Stimulated activated naive CD8-positive, alpha-beta T cell treated with anti-CD3 and anti-CD28 coated beads, Interleukin-15, Interleukin-2, amounts not matched to agents 100 ng/mL and 50 ng/mL, for 24 hours (primary cell): ENCODE data around the gene KIF2A.
"Not testable (repeated sequence)": the region's sequence is repeated elsewhere in the genome, so short reads cannot be mapped to it uniquely, and the experiment has no call there.

Experiments
- H3K27ac Mint-ChIP-seq: one replicate; pipeline ENCODE4 v1.8.0; 2021; ENCODE audit warnings: mild to moderate bottlenecking, mixed read lengths
- H3K27me3 Mint-ChIP-seq: one replicate; pipeline ENCODE4 v1.8.0; 2021; ENCODE audit warnings: mixed read lengths
- H3K36me3 Mint-ChIP-seq: one replicate; pipeline ENCODE4 v1.8.0; 2021; ENCODE audit warnings: low read depth, mixed read lengths
- H3K4me1 Mint-ChIP-seq: one replicate; pipeline ENCODE4 v1.8.0; 2021; ENCODE audit warnings: low read depth, mixed read lengths
- H3K4me3 Mint-ChIP-seq: one replicate; pipeline ENCODE4 v1.8.0; 2021; ENCODE audit warnings: mild to moderate bottlenecking, mixed read lengths
- H3K9me3 Mint-ChIP-seq: one replicate; pipeline ENCODE4 v1.8.0; 2021; ENCODE audit warnings: mixed read lengths

The KIF2A gene

GRCh38 chr5:62283005-62283404 is 23.0 kb upstream of the KIF2A start:
- peaks cover 59% of the 10 kb centered on the region for H3K4me1 Mint-ChIP-seq
- peaks cover 8% of the 10 kb centered on the region for H3K9me3 Mint-ChIP-seq
- no peak overlapping the region for H3K4me3 Mint-ChIP-seq
- H3K27ac Mint-ChIP-seq, result no peak overlapping the region
- H3K36me3 Mint-ChIP-seq, result peaks cover 17% of the 10 kb centered on the region
- no peaks in the 10 kb centered on the region for H3K27me3 Mint-ChIP-seq

DNA sequence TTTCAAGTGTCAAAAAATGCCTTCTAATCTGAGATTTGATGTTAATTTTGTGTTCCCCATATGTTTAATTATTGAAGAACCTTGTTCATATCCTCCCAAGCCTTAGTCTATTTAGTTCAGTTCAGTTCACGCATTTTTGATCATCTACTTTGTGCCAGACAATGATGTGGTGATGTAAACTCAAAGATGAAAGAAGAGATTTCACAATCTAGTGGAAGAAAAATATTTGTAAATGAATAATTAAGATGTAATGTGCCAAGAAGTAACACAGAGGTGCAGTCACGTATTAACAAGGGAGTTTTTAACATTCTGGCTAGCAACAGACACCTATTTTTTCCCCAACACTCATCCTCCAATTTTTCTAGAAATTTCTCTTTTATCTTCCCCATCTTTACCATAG is 22.1 kb upstream of the KIF2A start:
- Mint-ChIP-seq H3K4me3 (no peak overlapping the region), H3K36me3 (peaks cover 21% of the 10 kb centered on the region), H3K27me3 (no peaks in the 10 kb centered on the region), H3K9me3 (peaks cover 8% of the 10 kb centered on the region), H3K4me1 (peaks cover 65% of the 10 kb centered on the region), H3K27ac (peak overlapping the region; percentile 98)

DNA sequence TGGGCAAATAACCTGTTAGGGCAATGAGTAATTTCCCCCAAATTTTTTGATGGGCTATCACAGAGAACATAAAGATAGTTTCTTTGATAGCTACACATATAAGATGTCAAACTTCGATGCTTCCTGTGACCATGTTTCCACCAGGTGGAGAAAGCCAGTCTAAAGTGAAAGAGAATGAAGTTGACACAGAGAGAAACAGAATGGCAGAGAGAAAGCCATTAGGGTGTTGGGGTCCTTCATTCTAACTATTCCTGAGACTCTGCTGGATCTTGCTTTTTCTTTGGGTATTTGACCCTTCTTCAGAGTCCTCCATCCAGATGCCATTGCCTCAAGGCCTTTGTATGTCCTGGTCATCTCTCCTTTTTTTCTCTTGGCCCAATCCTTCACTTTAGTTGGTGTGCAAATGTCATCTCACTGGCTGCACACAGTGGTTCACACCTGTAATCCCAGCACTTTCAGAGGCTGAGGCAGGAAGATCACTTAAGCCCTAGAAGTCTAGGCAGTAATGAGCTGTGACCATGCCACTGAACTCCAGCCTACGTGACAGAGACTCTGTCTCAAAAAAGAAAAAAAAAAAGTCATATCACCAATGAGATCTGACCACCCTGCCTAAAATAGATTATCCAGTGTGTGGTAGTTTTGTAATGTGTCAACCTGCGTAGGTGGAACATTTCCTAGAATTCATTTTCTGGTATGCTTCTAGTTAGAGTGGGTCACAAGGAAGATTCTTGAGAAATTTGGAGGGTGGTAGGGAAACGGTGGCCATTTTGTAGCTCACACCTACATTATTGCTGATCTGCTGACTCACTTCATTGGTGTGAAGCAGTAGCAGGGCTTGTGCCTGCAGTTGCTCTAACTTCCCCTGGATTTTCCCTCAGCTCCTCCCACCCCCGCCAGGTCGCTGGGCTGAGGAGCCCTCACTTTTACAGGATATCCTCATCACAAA is 20.8 kb upstream of the KIF2A start:
- peak overlapping the region; percentile 47 for H3K4me3 Mint-ChIP-seq
- peaks cover 8% of the 10 kb centered on the region for H3K9me3 Mint-ChIP-seq
- H3K36me3 Mint-ChIP-seq, result peaks cover 22% of the 10 kb centered on the region
- peak overlapping the region; percentile 98 for H3K27ac Mint-ChIP-seq
- H3K4me1 Mint-ChIP-seq, result peaks cover 78% of the 10 kb centered on the region
- no peaks in the 10 kb centered on the region for H3K27me3 Mint-ChIP-seq

DNA sequence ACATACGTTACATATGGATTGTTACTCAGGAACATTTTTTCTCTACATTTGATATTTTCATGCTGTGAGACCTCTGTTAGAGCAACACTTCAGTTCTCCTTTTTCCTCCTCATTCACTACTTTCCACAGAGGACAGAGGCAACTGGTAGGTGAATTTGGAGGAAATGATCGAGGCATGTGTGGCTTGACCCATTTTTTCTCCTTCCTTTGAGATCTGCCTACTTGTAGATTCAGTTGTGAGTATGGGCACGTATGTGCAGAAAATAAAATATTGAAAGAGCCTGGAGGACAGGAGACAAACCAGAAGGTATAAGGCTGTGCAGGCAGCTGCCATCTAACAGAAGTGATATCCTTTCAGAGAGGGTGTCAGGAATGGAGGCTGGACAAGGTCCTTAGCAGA is 19.2 kb upstream of the KIF2A start:
- Mint-ChIP-seq H3K27me3 (no peaks in the 10 kb centered on the region), H3K9me3 (peaks cover 8% of the 10 kb centered on the region), H3K27ac (peak overlapping the region; percentile 98), H3K4me3 (peak overlapping the region; percentile 38), H3K36me3 (peaks cover 22% of the 10 kb centered on the region), H3K4me1 (peaks cover 89% of the 10 kb centered on the region)

GRCh38 chr5:62287237-62287636 is 18.8 kb upstream of the KIF2A start:
- Mint-ChIP-seq H3K9me3 (peaks cover 8% of the 10 kb centered on the region), H3K27ac (peak overlapping the region; percentile 98), H3K4me3 (no peak overlapping the region), H3K4me1 (peaks cover 93% of the 10 kb centered on the region), H3K36me3 (peaks cover 22% of the 10 kb centered on the region), H3K27me3 (no peaks in the 10 kb centered on the region)

DNA sequence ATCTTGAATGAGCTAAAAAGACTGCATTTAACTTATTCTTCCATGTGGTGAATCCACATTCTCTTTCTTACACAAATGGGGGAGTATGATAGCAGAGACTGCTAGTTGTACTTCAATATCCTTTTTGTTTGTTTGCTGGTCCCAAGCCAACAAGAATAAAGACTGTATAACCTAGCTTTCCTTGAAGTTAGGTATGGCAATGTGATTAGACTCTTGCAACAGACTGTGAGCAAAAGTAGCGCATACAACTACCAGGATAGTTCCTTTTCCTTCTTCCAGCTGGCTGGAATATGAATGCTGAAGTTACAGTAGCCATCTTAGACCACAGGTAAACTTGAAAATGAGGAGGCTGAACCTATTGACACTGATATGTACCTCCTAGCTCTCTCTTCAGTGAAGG is 17.9 kb upstream of the KIF2A start:
- Mint-ChIP-seq H3K4me3 (no peak overlapping the region), H3K9me3 (peaks cover 11% of the 10 kb centered on the region), H3K36me3 (peaks cover 31% of the 10 kb centered on the region), H3K27me3 (no peaks in the 10 kb centered on the region), H3K27ac (peak overlapping the region; percentile 98), H3K4me1 (peaks cover 97% of the 10 kb centered on the region)

GRCh38 chr5:62289813-62290212 is 16.2 kb upstream of the KIF2A start:
- H3K9me3 Mint-ChIP-seq, result peaks cover 4% of the 10 kb centered on the region
- H3K4me3 Mint-ChIP-seq, result no peak overlapping the region
- H3K27ac Mint-ChIP-seq, result peak overlapping the region; percentile 89
- peaks cover 26% of the 10 kb centered on the region for H3K36me3 Mint-ChIP-seq
- peaks cover 87% of the 10 kb centered on the region for H3K4me1 Mint-ChIP-seq
- no peaks in the 10 kb centered on the region for H3K27me3 Mint-ChIP-seq

DNA sequence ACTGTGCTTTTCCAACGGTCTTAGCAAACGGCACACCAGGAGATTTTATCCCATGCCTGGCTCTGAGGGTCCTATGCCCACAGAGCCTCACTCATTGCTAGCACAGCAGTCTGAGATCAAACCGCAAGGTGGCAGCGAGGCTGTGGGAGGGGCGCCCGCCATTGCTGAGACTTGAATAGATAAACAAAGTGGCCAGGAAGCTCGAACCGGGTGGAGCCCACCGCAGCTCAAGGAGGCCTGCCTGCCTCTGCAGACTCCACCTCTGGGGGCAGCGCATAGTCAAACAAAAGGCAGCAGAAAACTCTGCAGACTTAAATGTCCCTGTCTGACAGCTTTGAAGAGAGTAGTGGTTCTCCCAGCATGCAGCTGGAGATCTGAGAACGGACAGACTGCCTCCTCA is 14.2 kb upstream of the KIF2A start:
- peaks cover 79% of the 10 kb centered on the region for H3K4me1 Mint-ChIP-seq
- peak overlapping the region; percentile 41 for H3K4me3 Mint-ChIP-seq
- not testable (repeated sequence) for H3K9me3 Mint-ChIP-seq, H3K27me3 Mint-ChIP-seq
- H3K27ac Mint-ChIP-seq, result peak overlapping the region; percentile 82
- H3K36me3 Mint-ChIP-seq, result peaks cover 20% of the 10 kb centered on the region

DNA sequence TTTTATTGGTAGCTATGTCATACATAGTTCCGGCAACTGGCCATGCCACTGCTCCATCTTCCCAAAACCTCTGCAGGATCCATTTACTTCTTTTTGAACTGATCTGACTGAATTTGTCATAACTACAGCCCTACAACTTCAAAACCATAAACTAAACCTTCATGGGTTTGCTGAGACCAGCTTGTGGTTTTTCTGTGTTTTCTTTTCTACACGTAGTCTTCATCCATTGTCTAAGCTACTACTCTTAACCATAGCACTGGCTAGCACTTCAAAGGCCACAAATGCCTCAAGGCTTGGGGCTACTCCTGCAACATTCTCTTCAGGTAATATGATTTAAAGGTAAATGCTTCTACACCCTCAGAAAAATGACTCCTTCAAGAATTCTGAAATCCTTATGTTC is 9.0 kb upstream of the KIF2A start:
- Mint-ChIP-seq H3K9me3 (peaks cover 4% of the 10 kb centered on the region), H3K27ac (peak overlapping the region; percentile 18), H3K4me1 (peaks cover 67% of the 10 kb centered on the region), H3K27me3 (no peaks in the 10 kb centered on the region), H3K4me3 (peak overlapping the region; percentile 40), H3K36me3 (peaks cover 12% of the 10 kb centered on the region)

DNA sequence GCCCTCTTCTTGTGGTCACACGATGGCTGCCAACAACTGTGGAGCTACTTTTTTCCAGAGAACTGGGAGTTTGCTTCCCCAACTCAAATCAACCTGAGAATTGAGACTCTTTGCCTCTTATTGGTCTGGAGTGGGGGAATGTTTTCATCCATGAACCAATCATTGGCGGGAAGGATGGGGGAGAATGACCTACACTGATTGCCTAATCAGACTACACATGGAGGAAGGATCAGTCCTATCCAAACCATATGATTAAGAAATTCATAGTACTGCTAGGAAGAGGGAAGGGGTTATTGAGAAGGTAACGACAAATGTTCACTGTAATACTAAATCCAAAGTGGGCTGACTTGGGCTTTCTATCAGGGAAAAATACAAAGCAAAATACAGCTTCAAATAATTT is 7.9 kb upstream of the KIF2A start:
- no peak overlapping the region for H3K27ac Mint-ChIP-seq
- H3K27me3 Mint-ChIP-seq, result no peaks in the 10 kb centered on the region
- H3K4me1 Mint-ChIP-seq, result peaks cover 61% of the 10 kb centered on the region
- H3K9me3 Mint-ChIP-seq, result no peaks in the 10 kb centered on the region
- peaks cover 3% of the 10 kb centered on the region for H3K36me3 Mint-ChIP-seq
- no peak overlapping the region for H3K4me3 Mint-ChIP-seq

DNA sequence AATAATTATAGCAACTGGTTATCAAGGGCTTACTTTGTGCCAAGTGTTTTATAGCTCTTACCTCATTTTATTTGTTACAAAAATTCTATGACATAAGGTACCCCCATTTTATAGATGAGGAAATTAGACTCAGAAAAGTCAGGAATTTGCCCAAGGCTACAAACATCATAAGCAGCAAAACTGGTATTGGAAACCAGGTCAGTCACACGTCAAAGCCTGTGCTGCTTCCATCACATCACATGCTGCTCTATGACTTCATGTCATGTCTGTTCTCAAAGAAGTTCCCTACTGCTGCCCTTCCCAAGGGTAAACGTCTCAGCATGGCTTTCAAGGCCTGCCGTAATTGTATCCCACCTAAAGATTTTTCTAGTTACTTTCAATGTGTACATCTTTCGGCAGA is 6.9 kb upstream of the KIF2A start:
- Mint-ChIP-seq H3K27me3 (no peaks in the 10 kb centered on the region), H3K36me3 (no peaks in the 10 kb centered on the region), H3K4me1 (peaks cover 63% of the 10 kb centered on the region), H3K27ac (peak overlapping the region; percentile 26), H3K4me3 (no peak overlapping the region), H3K9me3 (no peaks in the 10 kb centered on the region)

DNA sequence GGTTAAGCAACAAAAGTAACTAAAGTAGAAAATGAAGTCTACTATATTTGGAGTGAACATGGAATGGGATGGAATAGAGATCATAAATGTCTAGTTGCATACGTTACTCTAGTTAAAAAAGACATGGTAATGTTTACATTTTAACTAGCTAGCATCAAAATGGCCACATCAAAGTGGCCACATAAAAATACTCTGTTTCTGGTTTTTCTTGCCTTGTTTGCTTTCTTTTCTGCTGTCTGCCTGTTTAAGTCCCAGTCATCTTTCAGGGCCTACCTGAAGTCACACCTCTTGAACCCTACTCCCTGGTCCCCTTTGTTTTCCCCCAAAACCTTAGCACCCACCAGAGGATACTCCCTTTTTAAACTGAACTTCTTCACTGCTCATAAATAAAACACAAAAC is 6.4 kb upstream of the KIF2A start:
- no peaks in the 10 kb centered on the region for H3K36me3 Mint-ChIP-seq
- H3K4me3 Mint-ChIP-seq, result peak overlapping the region; percentile 33

GRCh38 chr5:62305358-62305714 is 670 bp upstream of the KIF2A start:
- Mint-ChIP-seq H3K27me3 (no peaks in the 10 kb centered on the region), H3K4me3 (peak overlapping the region; percentile 78), H3K4me1 (peaks cover 66% of the 10 kb centered on the region)

More for the DNA sequence above, 6.4 kb upstream of the KIF2A start:
- Mint-ChIP-seq H3K4me1 (peaks cover 66% of the 10 kb centered on the region), H3K27ac (peak overlapping the region; percentile 91), H3K9me3 (no peaks in the 10 kb centered on the region), H3K27me3 (no peaks in the 10 kb centered on the region)

GRCh38 chr5:62306323-62306895 is 403 bp downstream of the KIF2A start:
- no peaks in the 10 kb centered on the region for H3K9me3 Mint-ChIP-seq
- peaks cover 41% of the 10 kb centered on the region for H3K36me3 Mint-ChIP-seq
- H3K4me3 Mint-ChIP-seq, result peak overlapping the region; percentile 98
- peak overlapping the region; percentile 97 for H3K27ac Mint-ChIP-seq
- H3K4me1 Mint-ChIP-seq, result peaks cover 72% of the 10 kb centered on the region
- no peaks in the 10 kb centered on the region for H3K27me3 Mint-ChIP-seq

More at GRCh38 chr5:62305358-62305714, 670 bp upstream of the KIF2A start:
- H3K27ac Mint-ChIP-seq, result peak overlapping the region; percentile 97
- no peaks in the 10 kb centered on the region for H3K9me3 Mint-ChIP-seq
- peaks cover 31% of the 10 kb centered on the region for H3K36me3 Mint-ChIP-seq

DNA sequence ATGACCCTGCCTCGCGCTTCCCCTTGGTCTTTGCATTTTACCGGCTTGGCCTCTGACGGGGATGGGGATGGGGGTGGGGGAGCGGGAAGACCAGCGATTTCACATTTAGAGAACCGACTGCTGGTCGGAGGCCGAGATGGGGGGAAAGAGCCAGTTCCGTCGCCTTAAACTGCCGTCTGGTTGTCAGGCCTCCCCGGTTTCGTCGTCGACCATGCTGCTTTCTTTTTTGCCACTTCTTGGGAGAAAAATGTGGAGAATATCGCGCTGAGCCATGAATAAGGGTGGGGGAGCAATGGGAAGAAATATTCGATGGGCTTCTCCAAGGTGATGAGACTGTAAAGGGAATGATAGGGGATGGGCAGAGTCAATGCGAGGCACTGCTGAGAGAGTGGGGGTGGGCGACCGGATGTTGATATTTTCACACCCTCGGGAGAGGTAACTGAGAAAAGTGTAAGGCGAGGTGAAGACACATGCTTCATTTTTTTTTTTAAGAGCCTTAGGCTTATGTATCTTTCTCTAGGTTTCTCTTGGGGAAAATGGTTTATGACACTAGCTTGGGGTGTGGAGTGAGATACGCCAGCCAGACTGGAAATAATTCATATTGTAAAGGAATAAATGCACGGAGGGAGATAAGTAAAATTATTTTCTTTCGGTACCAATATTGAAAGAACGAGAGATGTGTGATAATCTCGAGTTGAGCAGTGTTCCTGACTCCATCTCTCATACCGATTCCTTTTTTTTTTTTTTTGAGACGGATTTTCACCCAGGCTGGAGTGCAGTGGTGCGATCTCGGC is 1.1 kb downstream of the KIF2A start:
- Mint-ChIP-seq H3K27me3 (no peaks in the 10 kb centered on the region), H3K4me1 (peaks cover 79% of the 10 kb centered on the region), H3K27ac (peak overlapping the region; percentile 97), H3K4me3 (peak overlapping the region; percentile 98), H3K9me3 (no peaks in the 10 kb centered on the region), H3K36me3 (peaks cover 42% of the 10 kb centered on the region)
